ENCODE results near the gene WNT3A.

Gene WNT3A

GRCh38 chr1:228088586-228089498 lies 82.0 kb downstream of the WNT3A start:
- no peak for DNase-seq

- DNase-seq: no peak
These were observed 83.0 kb downstream of the WNT3A start for GRCh38 chr1:228089519-228090380.

- DNase-seq: no peak
These were observed 83.8 kb downstream of the WNT3A start for GRCh38 chr1:228090613-228091081.

GRCh38 chr1:228091084-228091483 lies 84.3 kb downstream of the WNT3A start:
- DNase-seq: no peak

GRCh38 chr1:228092342-228093049 lies 85.7 kb downstream of the WNT3A start:
- DNase-seq: no peak

- no peak for DNase-seq
These were observed 86.5 kb downstream of the WNT3A start for GRCh38 chr1:228093050-228093906.

GRCh38 chr1:228094432-228095016 lies 87.7 kb downstream of the WNT3A start:
- no peak for DNase-seq

GRCh38 chr1:228095161-228095560 lies 88.4 kb downstream of the WNT3A start:
- DNase-seq: no peak

GRCh38 chr1:228095938-228096337 lies 89.1 kb downstream of the WNT3A start:
- no peak for DNase-seq

GRCh38 chr1:228096416-228097332 lies 89.9 kb downstream of the WNT3A start:
- DNase-seq: no peak

- no peak for DNase-seq
These were observed 90.7 kb downstream of the WNT3A start for GRCh38 chr1:228097333-228098081.

GRCh38 chr1:228098323-228098931 lies 91.6 kb downstream of the WNT3A start:
- no peak for DNase-seq

- DNase-seq: no peak
These were observed 92.5 kb downstream of the WNT3A start for GRCh38 chr1:228099331-228099732.

GRCh38 chr1:228100822-228101613 lies 94.2 kb downstream of the WNT3A start:
- DNase-seq: no peak

GRCh38 chr1:228101614-228101993 lies 94.8 kb downstream of the WNT3A start:
- no peak for DNase-seq

GRCh38 chr1:228101994-228102790 lies 95.4 kb downstream of the WNT3A start:
- DNase-seq: peak; percentile 4

GRCh38 chr1:228102791-228103620 lies 96.2 kb downstream of the WNT3A start, which contains the start of gene C1orf35:
C1orf35 (minus strand) TSS chr1:228103325; CDS start chr1:228103227, 98 bp downstream.
- peak; percentile 81 for DNase-seq

Measured in NCI-H1105 (cell line).